ENCODE data around the gene AOC2.

The AOC2 gene, protein sequence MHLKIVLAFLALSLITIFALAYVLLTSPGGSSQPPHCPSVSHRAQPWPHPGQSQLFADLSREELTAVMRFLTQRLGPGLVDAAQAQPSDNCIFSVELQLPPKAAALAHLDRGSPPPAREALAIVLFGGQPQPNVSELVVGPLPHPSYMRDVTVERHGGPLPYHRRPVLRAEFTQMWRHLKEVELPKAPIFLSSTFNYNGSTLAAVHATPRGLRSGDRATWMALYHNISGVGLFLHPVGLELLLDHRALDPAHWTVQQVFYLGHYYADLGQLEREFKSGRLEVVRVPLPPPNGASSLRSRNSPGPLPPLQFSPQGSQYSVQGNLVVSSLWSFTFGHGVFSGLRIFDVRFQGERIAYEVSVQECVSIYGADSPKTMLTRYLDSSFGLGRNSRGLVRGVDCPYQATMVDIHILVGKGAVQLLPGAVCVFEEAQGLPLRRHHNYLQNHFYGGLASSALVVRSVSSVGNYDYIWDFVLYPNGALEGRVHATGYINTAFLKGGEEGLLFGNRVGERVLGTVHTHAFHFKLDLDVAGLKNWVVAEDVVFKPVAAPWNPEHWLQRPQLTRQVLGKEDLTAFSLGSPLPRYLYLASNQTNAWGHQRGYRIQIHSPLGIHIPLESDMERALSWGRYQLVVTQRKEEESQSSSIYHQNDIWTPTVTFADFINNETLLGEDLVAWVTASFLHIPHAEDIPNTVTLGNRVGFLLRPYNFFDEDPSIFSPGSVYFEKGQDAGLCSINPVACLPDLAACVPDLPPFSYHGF

GRCh38 chr17:42844271-42844670 is at the start of gene AOC2:
Gene AOC2, plus strand, starts transcription at chr17:42844580. Its CDS starts 47 bp downstream, at chr17:42844627.
- Mint-ChIP-seq H3K4me3 (no peak within 1 kb of the TSS), H3K27me3 (no peaks in the 10 kb centered on the region), H3K4me1 (peaks cover 2% of the 10 kb centered on the region), H3K36me3 (peaks cover 20% of the 10 kb centered on the region), H3K27ac (no peak within 1 kb of the TSS), H3K9me3 (no peaks in the 10 kb centered on the region)
- DNase-seq (ENCODE audit: low spot score in 2 of 2) (no peak), ATAC-seq (ENCODE audit: low read depth) (no peak)

DNA sequence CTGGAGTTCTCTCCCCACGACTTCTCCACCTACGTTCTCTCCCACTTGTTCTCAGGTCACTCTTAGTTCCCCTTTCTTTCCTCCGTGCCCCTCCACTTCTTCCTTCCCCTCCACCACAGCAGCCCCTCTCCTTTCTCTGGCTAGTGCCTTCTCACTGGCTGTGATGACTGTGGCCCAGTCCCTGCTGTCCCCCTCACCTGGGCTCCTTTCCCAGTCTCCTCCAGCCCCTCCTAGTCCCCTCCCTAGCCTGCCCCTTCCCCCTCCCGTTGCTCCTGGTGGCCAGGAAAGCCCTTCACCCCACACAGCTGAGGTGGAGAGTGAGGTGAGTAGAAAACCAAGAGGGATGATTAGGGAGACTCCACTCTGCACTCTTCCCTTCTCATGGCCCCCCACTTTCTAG is 49.3 kb upstream of the AOC2 start:
- no peaks in the 10 kb centered on the region for H3K9me3 Mint-ChIP-seq
- DNase-seq (ENCODE audit: low spot score in 2 of 2): no peak
- no peak for ATAC-seq (ENCODE audit: low read depth)
- peaks cover 6% of the 10 kb centered on the region for H3K36me3 Mint-ChIP-seq
- no peak overlapping the region for H3K4me3 Mint-ChIP-seq
- H3K27me3 Mint-ChIP-seq: peaks cover 3% of the 10 kb centered on the region
- H3K27ac Mint-ChIP-seq: no peak overlapping the region
- H3K4me1 Mint-ChIP-seq: peaks cover 25% of the 10 kb centered on the region

DNA sequence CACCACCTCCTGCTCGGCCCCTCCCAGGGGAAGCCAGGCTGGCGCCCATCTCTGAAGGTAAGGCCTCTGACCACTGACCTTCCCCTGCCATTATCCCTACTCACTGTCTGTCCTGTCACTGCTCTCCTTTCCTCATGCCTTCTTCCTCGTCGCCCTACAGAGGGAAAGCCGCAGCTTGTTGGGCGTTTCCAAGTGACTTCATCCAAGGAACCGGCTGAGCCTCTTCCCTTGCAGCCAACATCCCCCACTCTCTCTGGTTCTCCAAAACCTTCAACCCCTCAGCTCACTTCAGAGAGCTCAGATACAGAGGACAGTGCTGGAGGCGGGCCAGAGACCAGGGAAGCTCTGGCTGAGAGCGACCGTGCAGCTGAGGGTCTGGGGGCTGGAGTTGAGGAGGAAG is 48.9 kb upstream of the AOC2 start:
- H3K27ac Mint-ChIP-seq: no peak overlapping the region

GRCh38 chr17:42796066-42796758 is 48.2 kb upstream of the AOC2 start:
- H3K9me3 Mint-ChIP-seq: no peaks in the 10 kb centered on the region
- no peak for ATAC-seq (ENCODE audit: low read depth)
- no peaks in the 10 kb centered on the region for H3K27me3 Mint-ChIP-seq
- peaks cover 6% of the 10 kb centered on the region for H3K36me3 Mint-ChIP-seq
- peaks cover 25% of the 10 kb centered on the region for H3K4me1 Mint-ChIP-seq
- DNase-seq (ENCODE audit: low spot score in 2 of 2): no peak
- no peak overlapping the region for H3K4me3 Mint-ChIP-seq
- H3K27ac Mint-ChIP-seq: no peak overlapping the region

More for the DNA sequence above, 48.9 kb upstream of the AOC2 start:
- Mint-ChIP-seq H3K36me3 (peaks cover 6% of the 10 kb centered on the region), H3K4me1 (peaks cover 25% of the 10 kb centered on the region), H3K9me3 (no peaks in the 10 kb centered on the region), H3K27me3 (no peaks in the 10 kb centered on the region), H3K4me3 (peak overlapping the region; percentile 11)
- ATAC-seq (ENCODE audit: low read depth) (no peak), DNase-seq (ENCODE audit: low spot score in 2 of 2) (no peak)

DNA sequence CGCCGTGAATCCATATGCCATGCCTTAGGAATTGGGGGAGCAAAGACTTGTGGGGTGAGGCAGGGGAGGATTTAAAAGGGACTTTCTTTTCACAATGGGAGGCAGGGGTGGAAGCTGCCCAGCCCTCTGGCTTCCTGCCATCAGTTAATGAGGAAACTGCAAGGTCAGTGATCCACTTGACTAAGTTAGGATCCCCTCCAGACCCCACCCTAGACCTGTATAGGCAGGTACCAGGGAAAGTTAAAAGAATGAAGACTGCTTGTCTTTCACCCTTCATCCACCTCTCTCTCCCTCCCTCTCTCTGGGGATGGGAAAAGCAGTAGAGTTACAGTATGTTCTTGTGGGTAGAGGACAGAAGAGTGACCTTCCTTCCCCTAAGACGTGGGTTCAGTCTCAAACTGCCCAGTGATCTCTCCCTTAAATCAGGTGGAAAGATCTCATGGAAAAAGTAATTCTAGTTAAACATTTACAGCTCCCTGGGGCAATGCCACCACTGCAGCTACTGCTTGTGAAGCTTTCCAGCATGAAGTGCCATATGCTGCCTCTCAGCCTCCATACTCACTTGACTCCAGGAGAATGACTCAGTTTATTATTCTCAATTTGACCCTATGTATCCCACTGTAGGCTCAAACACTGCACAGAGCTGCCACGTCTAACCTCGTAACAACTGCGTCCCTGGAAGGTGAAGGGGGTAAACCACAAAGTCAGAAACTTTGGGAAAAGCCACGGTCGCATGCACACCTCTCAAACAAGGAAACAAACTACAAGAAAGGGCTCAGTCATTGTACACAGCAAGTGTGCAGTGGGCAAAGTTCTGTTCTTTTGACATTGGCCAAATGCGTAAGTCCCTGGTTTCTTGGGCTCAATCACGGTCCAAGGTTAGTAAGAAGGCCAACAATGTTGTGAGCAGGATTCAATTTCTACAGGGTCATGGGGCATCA is 47.0 kb upstream of the AOC2 start:
- H3K36me3 Mint-ChIP-seq: peaks cover 6% of the 10 kb centered on the region
- H3K27ac Mint-ChIP-seq: no peak overlapping the region
- H3K9me3 Mint-ChIP-seq: no peaks in the 10 kb centered on the region
- no peak for ATAC-seq (ENCODE audit: low read depth)
- H3K4me3 Mint-ChIP-seq: peak overlapping the region; percentile 96
- peaks cover 25% of the 10 kb centered on the region for H3K4me1 Mint-ChIP-seq
- H3K27me3 Mint-ChIP-seq: no peaks in the 10 kb centered on the region
- DNase-seq (ENCODE audit: low spot score in 2 of 2): no peak

GRCh38 chr17:42798011-42798382 is 46.4 kb upstream of the AOC2 start:
- Mint-ChIP-seq H3K36me3 (peaks cover 6% of the 10 kb centered on the region), H3K27ac (peak overlapping the region; percentile 85), H3K27me3 (no peaks in the 10 kb centered on the region), H3K4me3 (peak overlapping the region; percentile 96), H3K9me3 (no peaks in the 10 kb centered on the region), H3K4me1 (peaks cover 25% of the 10 kb centered on the region)
- no peak for DNase-seq (ENCODE audit: low spot score in 2 of 2)
- no peak for ATAC-seq (ENCODE audit: low read depth)

GRCh38 chr17:42798383-42799380 is 45.7 kb upstream of the AOC2 start, which contains the start of the genes CNTD1 and COA3:
Gene CNTD1, plus strand, starts transcription at chr17:42798861. Its CDS starts 207 bp downstream, at chr17:42799068.
Gene COA3, minus strand, starts transcription at chr17:42798704. Its CDS starts 23 bp downstream, at chr17:42798681.
- peak; percentile 99 for ATAC-seq (ENCODE audit: low read depth)

DNA sequence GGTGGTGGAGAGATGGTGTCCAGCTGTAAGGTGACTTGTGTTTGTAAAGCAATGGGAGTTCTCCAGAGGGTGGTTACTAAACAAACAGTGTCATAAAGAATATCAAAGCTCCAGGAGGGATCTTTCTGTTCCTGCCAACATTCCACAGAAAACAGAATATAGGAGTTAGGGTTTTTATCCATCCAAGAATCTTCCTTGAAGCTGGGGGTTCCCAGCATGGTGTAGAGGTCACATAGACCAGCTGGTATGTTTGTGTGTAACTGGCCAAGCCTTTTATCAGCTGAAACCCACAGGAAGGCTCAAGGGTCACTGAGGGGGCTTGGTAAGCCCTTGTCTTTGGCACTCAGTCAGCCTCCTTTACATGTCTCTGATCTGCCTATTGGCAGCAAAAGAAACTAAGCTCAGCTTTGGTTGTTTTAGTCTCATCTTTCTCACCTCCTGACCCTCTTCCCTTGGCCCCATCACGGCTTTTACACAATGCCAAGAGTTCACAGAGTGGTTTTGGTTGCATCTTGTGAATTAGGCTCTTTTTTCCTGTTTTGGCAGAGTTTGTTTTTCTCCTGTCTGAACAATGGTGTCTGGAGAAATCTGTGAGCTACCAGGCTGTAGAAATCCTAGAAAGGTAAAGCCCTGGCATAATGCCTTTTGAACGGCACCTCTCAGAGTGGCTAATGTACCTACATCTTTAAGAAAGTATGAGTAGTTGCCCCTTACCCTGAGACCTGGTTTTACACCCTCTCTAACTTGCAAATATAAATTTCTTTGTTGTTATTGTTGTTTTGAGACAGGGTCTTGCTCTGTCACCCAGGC is 41.1 kb upstream of the AOC2 start:
- no peak for ATAC-seq (ENCODE audit: low read depth)
- Mint-ChIP-seq H3K4me3 (no peak overlapping the region), H3K4me1 (peaks cover 5% of the 10 kb centered on the region)

More at GRCh38 chr17:42798383-42799380, 45.7 kb upstream of the AOC2 start, which contains the start of the genes CNTD1 and COA3:
- Mint-ChIP-seq H3K36me3 (peaks cover 6% of the 10 kb centered on the region), H3K27ac (peak within 1 kb of the TSS; percentile 85), H3K27me3 (no peaks in the 10 kb centered on the region), H3K9me3 (no peaks in the 10 kb centered on the region), H3K4me1 (peaks cover 25% of the 10 kb centered on the region), H3K4me3 (peak within 1 kb of the TSS; percentile 96)
- peak; percentile 49 to 69 for DNase-seq (ENCODE audit: low spot score in 2 of 2)

DNA sequence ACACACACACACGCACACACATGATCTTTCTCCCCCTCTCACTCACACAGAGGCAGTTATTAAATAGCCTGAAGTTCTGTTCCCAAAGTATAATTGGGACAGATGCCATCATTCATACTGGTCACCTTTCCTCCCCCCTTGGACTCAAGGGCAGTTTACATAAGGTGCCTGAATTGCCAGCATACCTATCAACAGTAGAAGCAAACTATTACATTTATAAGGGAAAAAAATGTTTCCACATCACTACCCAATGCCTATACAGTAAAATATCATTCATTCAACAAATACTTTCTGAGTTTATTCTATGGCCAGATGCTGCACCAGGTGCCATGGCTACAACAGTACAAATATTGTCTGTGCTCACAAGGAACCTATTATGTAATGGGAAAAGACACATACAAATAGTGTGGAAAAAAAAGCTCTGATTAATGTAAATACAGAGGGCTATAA is 39.4 kb upstream of the AOC2 start:
- DNase-seq (ENCODE audit: low spot score in 2 of 2) (no peak), ATAC-seq (ENCODE audit: low read depth) (no peak)
- Mint-ChIP-seq H3K27ac (no peak overlapping the region), H3K4me1 (no peaks in the 10 kb centered on the region), H3K4me3 (no peak overlapping the region), H3K9me3 (no peaks in the 10 kb centered on the region), H3K27me3 (no peaks in the 10 kb centered on the region), H3K36me3 (no peaks in the 10 kb centered on the region)

More for the DNA sequence above, 41.1 kb upstream of the AOC2 start:
- no peaks in the 10 kb centered on the region for H3K36me3 Mint-ChIP-seq
- H3K27me3 Mint-ChIP-seq: no peaks in the 10 kb centered on the region
- no peak overlapping the region for H3K27ac Mint-ChIP-seq
- DNase-seq (ENCODE audit: low spot score in 2 of 2): no peak
- H3K9me3 Mint-ChIP-seq: no peaks in the 10 kb centered on the region

- no peaks in the 10 kb centered on the region for H3K9me3 Mint-ChIP-seq
- no peak overlapping the region for H3K4me3 Mint-ChIP-seq
- peaks cover 8% of the 10 kb centered on the region for H3K36me3 Mint-ChIP-seq
- DNase-seq (ENCODE audit: low spot score in 2 of 2): no peak
- no peak for ATAC-seq (ENCODE audit: low read depth)
- no peak overlapping the region for H3K27ac Mint-ChIP-seq
- no peaks in the 10 kb centered on the region for H3K4me1 Mint-ChIP-seq
- H3K27me3 Mint-ChIP-seq: no peaks in the 10 kb centered on the region
Measured at GRCh38 chr17:42806249-42806648, 38.1 kb upstream of the AOC2 start.

GRCh38 chr17:42809250-42809649 is 35.1 kb upstream of the AOC2 start:
- Mint-ChIP-seq H3K36me3 (peaks cover 18% of the 10 kb centered on the region), H3K27ac (no peak overlapping the region)
- no peak for ATAC-seq (ENCODE audit: low read depth)

More at GRCh38 chr17:42809250-42809649, 35.1 kb upstream of the AOC2 start:
- no peaks in the 10 kb centered on the region for H3K4me1 Mint-ChIP-seq
- no peak for DNase-seq (ENCODE audit: low spot score in 2 of 2)
- no peaks in the 10 kb centered on the region for H3K9me3 Mint-ChIP-seq
- H3K4me3 Mint-ChIP-seq: no peak overlapping the region
- no peaks in the 10 kb centered on the region for H3K27me3 Mint-ChIP-seq

Measured in memory B cell (primary cell).